ENCODE measurements around the gene TENT5C.

The TENT5C gene

DNA sequence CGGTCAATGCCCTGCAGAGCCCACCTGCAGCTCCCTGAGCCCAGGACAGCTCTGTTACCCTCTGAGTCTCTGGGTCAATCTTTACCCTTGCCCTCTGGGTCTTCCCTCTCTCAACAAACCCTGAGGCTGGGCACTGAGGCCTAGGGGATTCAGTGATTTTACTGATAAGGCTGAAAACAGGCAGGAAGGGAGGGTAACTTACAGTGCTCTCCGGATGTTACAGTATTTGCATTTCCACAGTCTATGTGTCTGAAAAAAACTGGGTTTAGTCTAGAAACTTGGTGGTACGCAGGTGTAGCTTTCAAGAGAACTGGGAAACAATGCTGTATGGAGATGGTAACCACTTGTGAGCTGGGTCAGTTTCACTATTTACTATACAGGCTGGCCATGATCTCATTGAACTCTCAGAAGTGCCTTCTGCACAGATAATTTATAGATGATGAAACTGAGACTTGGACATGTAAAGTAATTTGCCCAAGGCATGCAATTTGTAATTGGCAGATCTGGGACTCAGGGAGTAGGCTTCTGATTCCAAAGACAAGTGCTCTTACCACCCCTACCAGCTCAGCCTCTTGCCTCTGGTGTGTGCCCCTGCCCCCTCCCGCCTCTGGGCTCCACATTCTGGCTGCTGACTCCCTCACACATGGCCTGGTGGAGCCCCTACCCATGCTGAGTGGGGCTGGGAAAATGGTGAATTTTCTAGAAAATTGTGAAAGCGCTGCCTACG, 48.8 kb downstream of the TENT5C start:
- TF ChIP-seq, protein P1, sequence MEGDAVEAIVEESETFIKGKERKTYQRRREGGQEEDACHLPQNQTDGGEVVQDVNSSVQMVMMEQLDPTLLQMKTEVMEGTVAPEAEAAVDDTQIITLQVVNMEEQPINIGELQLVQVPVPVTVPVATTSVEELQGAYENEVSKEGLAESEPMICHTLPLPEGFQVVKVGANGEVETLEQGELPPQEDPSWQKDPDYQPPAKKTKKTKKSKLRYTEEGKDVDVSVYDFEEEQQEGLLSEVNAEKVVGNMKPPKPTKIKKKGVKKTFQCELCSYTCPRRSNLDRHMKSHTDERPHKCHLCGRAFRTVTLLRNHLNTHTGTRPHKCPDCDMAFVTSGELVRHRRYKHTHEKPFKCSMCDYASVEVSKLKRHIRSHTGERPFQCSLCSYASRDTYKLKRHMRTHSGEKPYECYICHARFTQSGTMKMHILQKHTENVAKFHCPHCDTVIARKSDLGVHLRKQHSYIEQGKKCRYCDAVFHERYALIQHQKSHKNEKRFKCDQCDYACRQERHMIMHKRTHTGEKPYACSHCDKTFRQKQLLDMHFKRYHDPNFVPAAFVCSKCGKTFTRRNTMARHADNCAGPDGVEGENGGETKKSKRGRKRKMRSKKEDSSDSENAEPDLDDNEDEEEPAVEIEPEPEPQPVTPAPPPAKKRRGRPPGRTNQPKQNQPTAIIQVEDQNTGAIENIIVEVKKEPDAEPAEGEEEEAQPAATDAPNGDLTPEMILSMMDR (IDR thresholded peaks at IDR 0.05; ENCODE audit: low read depth, low read length) = no peak
- no peak overlapping the region for H3K4me3 ChIP-seq (ENCODE audit: low read depth, low read length)

DNA sequence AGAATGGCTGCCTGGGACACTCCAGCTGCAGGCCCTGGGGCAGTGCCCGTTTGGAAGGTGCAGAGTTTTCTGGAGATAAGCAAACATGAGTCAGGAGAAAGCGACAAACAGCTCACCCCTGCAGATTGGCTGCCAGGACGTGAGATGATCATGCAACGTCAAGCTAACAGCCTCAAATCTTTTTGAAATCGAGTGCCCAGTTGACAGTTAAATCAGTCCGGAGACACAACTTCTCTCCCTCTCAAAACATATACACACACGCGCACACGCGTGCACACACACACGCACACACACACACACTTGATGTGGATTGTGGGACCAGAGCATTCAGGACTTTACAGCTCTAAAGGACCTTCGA, 49.4 kb downstream of the TENT5C start:
- H3K4me3 ChIP-seq (ENCODE audit: low read depth, low read length) = no peak overlapping the region
- TF ChIP-seq, protein P1 (IDR thresholded peaks at IDR 0.05; ENCODE audit: low read depth, low read length) = no peak

DNA sequence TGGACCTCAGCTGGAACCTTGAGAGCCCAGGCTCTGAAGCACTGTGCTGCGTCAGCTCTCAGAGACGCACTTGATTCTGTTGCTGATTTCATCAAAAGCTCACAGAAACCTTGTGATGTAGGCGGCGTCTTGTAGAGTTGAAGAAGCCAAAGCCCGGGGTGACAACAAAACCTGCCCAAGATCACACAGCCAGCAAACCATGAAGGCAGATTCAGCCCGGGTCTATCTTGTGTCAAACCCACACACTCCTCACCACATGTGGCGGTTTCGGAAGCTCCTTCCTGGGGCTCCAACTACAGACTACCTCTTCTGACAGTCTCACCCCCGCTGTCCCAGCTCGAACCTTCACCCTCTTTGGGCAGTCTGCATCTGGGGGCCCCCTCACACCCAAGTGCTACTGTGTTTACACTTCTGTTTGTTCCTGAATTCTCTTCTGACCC, 50.4 kb downstream of the TENT5C start:
- no peak overlapping the region for H3K4me3 ChIP-seq (ENCODE audit: low read depth, low read length)
- TF ChIP-seq, protein P1 (IDR thresholded peaks at IDR 0.05; ENCODE audit: low read depth, low read length) = no peak

DNA sequence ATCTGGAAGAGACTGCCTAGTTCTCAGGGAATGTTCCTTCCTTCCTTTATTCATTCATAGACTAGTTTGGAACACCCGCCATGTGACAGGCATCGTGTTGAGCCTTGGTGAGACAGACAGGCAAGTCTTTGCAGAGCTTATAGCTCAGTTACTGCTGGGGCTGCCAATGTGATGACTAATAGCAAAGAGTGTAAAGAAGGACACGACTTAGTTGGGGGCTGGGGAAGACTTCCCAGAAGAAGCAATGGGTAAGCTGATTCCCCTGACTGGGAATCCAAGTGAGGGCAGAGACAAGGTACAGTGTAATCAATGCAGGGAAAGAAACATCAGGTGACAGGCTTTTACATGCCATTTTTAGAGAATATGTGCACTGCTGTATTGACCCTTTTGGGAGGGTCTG, 51.2 kb downstream of the TENT5C start:
- TF ChIP-seq, protein P1 (IDR thresholded peaks at IDR 0.05; ENCODE audit: low read depth, low read length) = no peak
- H3K4me3 ChIP-seq (ENCODE audit: low read depth, low read length) = no peak overlapping the region

DNA sequence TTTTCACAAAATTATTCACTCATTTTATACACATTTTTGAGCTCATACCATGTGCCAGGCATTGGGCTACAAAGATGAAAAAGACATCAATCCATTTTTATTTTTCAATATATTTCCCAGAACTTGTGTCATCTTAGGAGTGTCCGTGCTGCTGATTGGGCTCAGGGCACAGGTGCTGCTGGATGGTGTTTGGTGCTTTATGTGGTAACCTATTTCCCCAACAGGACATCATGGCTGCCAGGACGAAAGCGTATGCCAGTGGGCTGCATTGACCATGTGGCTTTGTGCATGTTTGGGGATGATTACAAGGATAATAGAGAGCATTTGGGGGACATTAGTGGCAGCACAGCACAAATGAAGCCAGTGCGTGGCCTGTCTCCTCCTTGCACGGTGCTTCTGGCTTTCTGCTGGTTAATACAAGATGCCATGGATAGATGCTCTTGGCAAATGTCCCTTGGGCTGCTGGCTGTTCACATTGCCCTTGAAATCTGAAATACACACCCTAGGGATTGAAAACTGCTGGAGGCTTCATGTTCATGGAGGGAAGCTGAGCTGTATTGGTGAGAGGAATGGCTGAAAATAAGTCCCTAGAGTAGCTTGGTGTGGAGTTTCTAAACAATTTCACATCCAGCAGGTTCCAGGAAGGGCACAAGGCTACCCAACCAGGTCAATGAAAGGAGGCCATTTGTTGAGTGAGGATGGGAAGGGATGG, 52.3 kb downstream of the TENT5C start:
- TF ChIP-seq, protein P1 (IDR thresholded peaks at IDR 0.05; ENCODE audit: low read depth, low read length) = no peak
- H3K4me3 ChIP-seq (ENCODE audit: low read depth, low read length) = no peak overlapping the region

DNA sequence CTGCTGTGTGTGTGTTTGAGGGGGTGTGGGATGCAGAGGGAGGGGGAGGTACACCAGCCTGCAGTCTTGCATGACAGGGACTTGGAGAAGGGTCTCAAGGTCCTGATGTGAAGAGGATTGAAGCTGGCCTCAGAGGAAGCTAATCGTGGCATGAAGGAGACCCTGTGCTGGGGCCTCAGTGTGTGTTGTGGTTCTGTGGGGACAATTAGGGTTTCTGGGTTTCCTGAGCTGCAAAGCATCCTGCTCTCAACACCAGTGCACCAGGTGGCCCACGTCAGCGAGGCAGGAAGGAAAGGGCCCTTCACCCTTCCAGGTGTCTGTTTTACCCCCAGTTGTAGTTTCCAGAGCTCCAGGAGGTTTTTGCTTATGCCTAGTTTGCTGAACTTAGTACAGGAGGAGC, 52.8 kb downstream of the TENT5C start:
- H3K4me3 ChIP-seq (ENCODE audit: low read depth, low read length) = no peak overlapping the region
- TF ChIP-seq, protein P1 (IDR thresholded peaks at IDR 0.05; ENCODE audit: low read depth, low read length) = no peak

DNA sequence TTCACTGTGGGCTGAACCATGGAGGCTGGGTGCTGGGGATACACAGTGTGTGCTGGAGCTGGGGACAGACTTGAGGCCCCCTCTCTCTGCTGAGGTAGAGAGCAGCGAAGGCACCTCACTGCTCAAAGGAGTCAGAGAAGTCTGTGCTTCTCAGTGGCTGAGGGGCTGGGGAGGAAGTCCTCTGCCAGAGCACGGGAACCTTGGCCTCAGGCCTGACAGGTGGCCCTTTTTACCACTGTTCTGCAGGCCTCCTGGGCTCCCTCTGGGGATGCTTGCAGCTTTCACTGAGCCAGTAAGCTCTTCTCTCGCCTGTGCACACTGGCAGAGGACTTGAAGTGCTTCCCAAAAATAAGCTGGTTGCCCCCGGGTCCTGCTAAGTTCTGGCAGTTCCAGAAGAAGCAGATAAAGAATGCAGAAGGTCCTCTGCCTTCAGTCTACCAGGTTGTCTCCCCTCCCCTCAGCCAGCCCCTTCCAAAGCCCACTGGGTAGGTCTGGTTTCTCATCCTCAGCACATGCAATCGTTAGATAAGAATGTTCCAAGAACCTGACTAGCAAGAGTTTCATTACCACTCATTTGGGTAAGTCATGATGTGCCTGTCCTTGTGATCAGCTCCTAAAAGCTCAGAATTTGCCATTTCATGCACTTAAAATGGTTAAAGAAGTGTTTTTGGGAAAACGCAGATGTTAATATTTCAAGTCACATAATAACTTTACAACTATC, 53.9 kb downstream of the TENT5C start:
- TF ChIP-seq, protein P1 (IDR thresholded peaks at IDR 0.05; ENCODE audit: low read depth, low read length) = no peak
- no peak overlapping the region for H3K4me3 ChIP-seq (ENCODE audit: low read depth, low read length)
